Measurements from ENCODE around the gene ZNF276. TPM values are rescaled to one million over a fixed set of nuclear protein-coding genes. Genes with fewer than 3 reads are reported as not detected.
A peak's percentile ranks its signal among the peaks of the same experiment; 100 is the strongest.

ZNF276 gene
- polyA plus RNA-seq, 4 donors = 19.3 to 37.1 (median 28.2) TPM

DNA sequence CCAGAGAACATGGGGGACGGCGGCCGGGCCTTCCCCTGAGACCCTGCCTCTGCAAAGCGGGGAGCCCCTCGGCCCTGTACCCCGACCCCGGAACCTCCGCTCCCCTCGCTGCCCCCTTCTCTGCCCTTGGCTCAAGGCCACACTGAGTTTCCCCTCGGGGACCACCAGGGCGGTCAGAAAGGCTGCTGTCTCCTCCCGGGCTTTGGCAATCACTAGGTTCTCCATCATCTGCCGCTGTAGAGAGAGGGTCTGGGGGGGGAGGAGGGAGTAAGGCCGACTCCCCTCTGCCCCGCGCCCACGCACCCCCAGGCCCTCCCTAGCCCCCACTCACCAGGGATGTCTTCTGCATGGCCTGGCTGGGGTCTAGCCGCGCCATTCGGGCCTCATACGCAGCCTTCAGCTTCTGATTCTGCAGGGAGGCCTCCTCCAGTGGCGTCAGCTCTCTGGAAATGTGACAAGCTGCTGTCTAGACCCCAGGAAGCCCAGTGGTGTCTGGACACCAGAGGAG is 9.0 kb upstream of the ZNF276 start:
- Histone ChIP-seq H3K27ac (ENCODE audit: low read depth in 1 of 3, low read length in 2 of 3) (no peak overlapping the region), H3K4me3 (ENCODE audit: low read depth in 1 of 3, low read length in 3 of 3) (peak overlapping the region; percentile 12 to 55 (median 36)), H3K36me3 (ENCODE audit: control insufficient read depth in 3 of 3, insufficient read depth in 2 of 3, low read depth in 1 of 3, low read length in 3 of 3) (peaks cover 0 to 54% (median 0%) of the 10 kb centered on the region in 3 donors), H3K27me3 (ENCODE audit: control insufficient read depth in 3 of 3, insufficient read depth in 3 of 3, low read length in 3 of 3) (peaks cover 0 to 5% (median 0%) of the 10 kb centered on the region in 3 donors), H3K9me3 (ENCODE audit: control insufficient read depth in 2 of 2, insufficient read depth in 1 of 2, low read depth in 1 of 2, low read length in 1 of 2) (no peaks in the 10 kb centered on the region), H3K4me1 (ENCODE audit: control insufficient read depth in 3 of 3, insufficient read depth in 2 of 3, low read depth in 1 of 3, low read length in 2 of 3) (no peaks in the 10 kb centered on the region)
- DNase-seq (no peak), FAIRE-seq (no peak)
- 7 to 13% (median 11%) methylated on average over 21 to 22 of the region's 22 CpGs for WGBS, 3 donors

DNA sequence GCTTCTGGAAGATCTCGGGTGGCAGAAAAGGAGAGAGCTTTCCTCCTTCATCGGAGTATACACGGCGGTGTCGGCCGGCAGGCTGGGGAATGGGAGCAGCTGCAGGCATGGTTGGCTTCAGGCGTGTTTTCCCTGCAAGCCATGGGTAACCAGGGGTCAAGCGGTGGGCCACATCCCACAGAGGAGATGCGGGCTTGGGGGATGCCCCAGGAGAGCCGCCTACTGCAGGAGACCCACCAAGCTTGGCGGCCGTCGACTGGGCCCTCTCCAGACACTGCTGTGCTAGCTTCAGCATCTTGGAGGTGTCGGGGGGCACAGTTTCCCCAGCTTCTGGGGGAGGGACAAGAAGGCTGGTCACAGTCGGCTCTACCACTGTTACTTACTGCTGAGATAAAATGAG is 4.8 kb upstream of the ZNF276 start:
- Histone ChIP-seq H3K27me3 (ENCODE audit: control insufficient read depth in 3 of 3, insufficient read depth in 3 of 3, low read length in 3 of 3) (peaks cover 0 to 5% (median 0%) of the 10 kb centered on the region in 3 donors), H3K9me3 (ENCODE audit: control insufficient read depth in 2 of 2, insufficient read depth in 1 of 2, low read depth in 1 of 2, low read length in 1 of 2) (no peaks in the 10 kb centered on the region), H3K4me3 (ENCODE audit: low read depth in 1 of 3, low read length in 3 of 3) (no peak overlapping the region), H3K4me1 (ENCODE audit: control insufficient read depth in 3 of 3, insufficient read depth in 2 of 3, low read depth in 1 of 3, low read length in 2 of 3) (peaks cover 0 to 23% (median 4%) of the 10 kb centered on the region in 3 donors), H3K27ac (ENCODE audit: low read depth in 1 of 3, low read length in 2 of 3) (no peak overlapping the region), H3K36me3 (ENCODE audit: control insufficient read depth in 3 of 3, insufficient read depth in 2 of 3, low read depth in 1 of 3, low read length in 3 of 3) (peaks cover 0 to 39% (median 0%) of the 10 kb centered on the region in 3 donors)
- 92 to 94% (median 92%) methylated on average over 14 to 15 of the region's 15 CpGs for whole genome bisulfite sequencing, 3 donors
- DNase-seq (no peak), FAIRE-seq (no peak)

DNA sequence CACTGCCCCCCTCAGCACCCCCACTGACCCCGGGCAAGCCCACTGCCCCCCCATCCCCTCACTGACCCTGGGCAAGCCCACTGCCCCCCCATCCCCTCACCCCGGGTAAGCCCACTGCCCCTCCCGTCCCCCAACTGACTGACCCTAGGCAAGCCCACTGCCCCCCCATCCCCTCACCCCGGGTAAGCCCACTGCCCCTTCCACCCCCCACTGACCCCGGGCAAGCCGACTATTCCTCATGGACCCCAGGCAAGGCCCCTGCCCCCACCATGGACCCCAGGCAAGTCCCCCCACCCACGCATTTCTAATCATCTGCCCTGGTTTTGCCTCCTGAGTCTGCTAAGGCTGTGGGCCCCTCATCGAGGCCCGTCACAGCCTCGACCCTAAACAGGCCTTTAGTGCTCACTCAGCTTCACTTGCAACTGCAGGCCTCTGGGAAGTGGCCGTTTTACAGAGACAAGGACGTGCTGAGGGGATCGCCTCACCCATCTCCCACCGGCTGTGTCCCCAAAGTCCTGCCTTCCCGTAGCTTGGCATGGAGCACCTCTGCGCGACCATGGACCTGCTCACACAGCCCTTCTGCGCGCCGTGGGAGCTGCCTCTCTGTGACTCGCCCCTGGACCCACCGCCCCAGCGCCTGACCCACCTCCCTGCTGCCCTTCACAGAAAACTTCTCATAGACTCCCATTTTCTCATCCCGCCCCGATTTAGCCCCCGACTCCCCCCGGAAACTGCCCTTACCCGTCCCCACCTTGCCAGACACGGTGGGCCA is 4.2 kb upstream of the ZNF276 start:
- no peak overlapping the region for H3K27ac ChIP-seq (ENCODE audit: low read depth in 1 of 3, low read length in 2 of 3)
- H3K27me3 ChIP-seq (ENCODE audit: control insufficient read depth in 3 of 3, insufficient read depth in 3 of 3, low read length in 3 of 3) = peaks cover 0 to 3% (median 0%) of the 10 kb centered on the region in 3 donors
- FAIRE-seq (no peak), DNase-seq (no peak)
- H3K36me3 ChIP-seq (ENCODE audit: control insufficient read depth in 3 of 3, insufficient read depth in 2 of 3, low read depth in 1 of 3, low read length in 3 of 3) = peaks cover 0 to 39% (median 0%) of the 10 kb centered on the region in 3 donors
- H3K4me1 ChIP-seq (ENCODE audit: control insufficient read depth in 3 of 3, insufficient read depth in 2 of 3, low read depth in 1 of 3, low read length in 2 of 3) = peaks cover 0 to 23% (median 4%) of the 10 kb centered on the region in 3 donors
- H3K4me3 ChIP-seq (ENCODE audit: low read depth in 1 of 3, low read length in 3 of 3) = no peak overlapping the region
- H3K9me3 ChIP-seq (ENCODE audit: control insufficient read depth in 2 of 2, insufficient read depth in 1 of 2, low read depth in 1 of 2, low read length in 1 of 2) = no peaks in the 10 kb centered on the region
- WGBS, 3 donors = 86 to 89% (median 88%) methylated on average over 25 to 29 of the region's 29 CpGs

DNA sequence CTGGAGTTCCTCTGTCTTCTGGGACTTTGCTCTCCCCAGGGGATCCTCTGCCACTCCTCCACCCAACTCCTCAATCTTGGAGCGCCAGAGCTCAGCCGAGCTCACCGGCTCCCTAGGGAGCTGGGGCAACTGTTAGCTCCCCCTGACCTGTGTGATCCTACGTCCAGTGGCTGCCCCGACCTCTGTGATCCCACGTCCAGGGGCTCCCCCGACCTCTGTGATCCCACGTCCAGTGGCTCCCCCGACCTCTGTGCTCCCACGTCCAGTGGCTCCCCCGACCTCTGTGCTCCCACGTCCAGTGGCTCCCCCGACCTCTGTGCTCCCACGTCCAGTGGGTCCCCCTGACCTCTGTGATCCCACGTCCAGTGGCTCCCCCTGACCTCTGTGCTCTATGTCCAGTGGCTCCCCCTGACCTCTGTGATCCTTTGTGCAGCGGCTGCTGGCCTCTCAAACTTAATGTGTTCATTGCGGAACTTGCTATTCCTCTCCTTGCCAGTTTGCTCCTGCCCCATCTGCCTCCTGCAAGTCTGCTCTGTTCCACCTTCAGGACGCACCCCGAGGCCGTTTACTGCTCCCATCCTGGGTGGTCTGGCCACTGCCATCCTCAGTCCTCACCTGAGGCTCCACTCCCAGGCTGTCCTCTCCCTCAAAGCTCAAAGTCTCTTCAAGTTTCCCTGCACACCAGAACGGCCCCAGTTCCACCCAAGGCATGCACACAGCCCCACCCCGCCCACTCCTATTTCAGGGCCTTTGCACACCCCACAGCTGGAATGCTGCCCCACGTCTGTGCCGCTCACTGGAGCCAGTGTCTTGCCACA is 3.4 kb upstream of the ZNF276 start:
- peak in 1 of 2 donors; percentile 62 for DNase-seq
- 66 to 82% (median 75%) methylated on average over 24 of the region's 24 CpGs for WGBS, 3 donors
- Histone ChIP-seq H3K27ac (ENCODE audit: low read depth in 1 of 3, low read length in 2 of 3) (no peak overlapping the region), H3K27me3 (ENCODE audit: control insufficient read depth in 3 of 3, insufficient read depth in 3 of 3, low read length in 3 of 3) (no peaks in the 10 kb centered on the region), H3K4me1 (ENCODE audit: control insufficient read depth in 3 of 3, insufficient read depth in 2 of 3, low read depth in 1 of 3, low read length in 2 of 3) (peaks cover under 1 to 31% (median 4%) of the 10 kb centered on the region in 3 donors), H3K36me3 (ENCODE audit: control insufficient read depth in 3 of 3, insufficient read depth in 2 of 3, low read depth in 1 of 3, low read length in 3 of 3) (peaks cover 0 to 41% (median 0%) of the 10 kb centered on the region in 3 donors), H3K4me3 (ENCODE audit: low read depth in 1 of 3, low read length in 3 of 3) (no peak overlapping the region), H3K9me3 (ENCODE audit: control insufficient read depth in 2 of 2, insufficient read depth in 1 of 2, low read depth in 1 of 2, low read length in 1 of 2) (no peaks in the 10 kb centered on the region)
- FAIRE-seq = no peak

DNA sequence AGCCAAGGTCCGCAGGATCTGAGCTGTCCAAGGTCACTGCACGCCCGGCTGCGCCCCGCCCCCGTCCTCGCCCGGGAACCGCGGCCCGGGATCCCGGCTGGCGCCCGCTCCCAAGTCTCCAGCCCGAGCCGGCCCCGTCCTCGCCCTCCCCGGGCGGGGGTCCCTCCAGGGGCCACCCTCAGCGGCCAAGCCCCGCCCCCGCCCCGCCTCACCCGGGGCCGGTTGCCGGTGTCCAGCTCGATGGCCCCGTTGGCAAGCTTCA is 855 bp upstream of the ZNF276 start:
- peaks cover 3 to 55% (median 9%) of the 10 kb centered on the region in 3 donors for H3K36me3 ChIP-seq (ENCODE audit: control insufficient read depth in 3 of 3, insufficient read depth in 2 of 3, low read depth in 1 of 3, low read length in 3 of 3)
- H3K4me1 ChIP-seq (ENCODE audit: control insufficient read depth in 3 of 3, insufficient read depth in 2 of 3, low read depth in 1 of 3, low read length in 2 of 3) = peaks cover 8 to 44% (median 12%) of the 10 kb centered on the region in 3 donors
- peak; percentile 77 to 90 for DNase-seq
- WGBS, 3 donors = 0 to 1% (median 0%) methylated on average over 20 to 29 of the region's 29 CpGs
- H3K27me3 ChIP-seq (ENCODE audit: control insufficient read depth in 3 of 3, insufficient read depth in 3 of 3, low read length in 3 of 3) = no peaks in the 10 kb centered on the region
- no peak for FAIRE-seq
- H3K4me3 ChIP-seq (ENCODE audit: low read depth in 1 of 3, low read length in 3 of 3) = peak overlapping the region; percentile 66 to 87 (median 81)
- H3K27ac ChIP-seq (ENCODE audit: low read depth in 1 of 3, low read length in 2 of 3) = peak overlapping the region; percentile 91 to 97 (median 95)
- no peaks in the 10 kb centered on the region for H3K9me3 ChIP-seq (ENCODE audit: control insufficient read depth in 2 of 2, insufficient read depth in 1 of 2, low read depth in 1 of 2, low read length in 1 of 2)

DNA sequence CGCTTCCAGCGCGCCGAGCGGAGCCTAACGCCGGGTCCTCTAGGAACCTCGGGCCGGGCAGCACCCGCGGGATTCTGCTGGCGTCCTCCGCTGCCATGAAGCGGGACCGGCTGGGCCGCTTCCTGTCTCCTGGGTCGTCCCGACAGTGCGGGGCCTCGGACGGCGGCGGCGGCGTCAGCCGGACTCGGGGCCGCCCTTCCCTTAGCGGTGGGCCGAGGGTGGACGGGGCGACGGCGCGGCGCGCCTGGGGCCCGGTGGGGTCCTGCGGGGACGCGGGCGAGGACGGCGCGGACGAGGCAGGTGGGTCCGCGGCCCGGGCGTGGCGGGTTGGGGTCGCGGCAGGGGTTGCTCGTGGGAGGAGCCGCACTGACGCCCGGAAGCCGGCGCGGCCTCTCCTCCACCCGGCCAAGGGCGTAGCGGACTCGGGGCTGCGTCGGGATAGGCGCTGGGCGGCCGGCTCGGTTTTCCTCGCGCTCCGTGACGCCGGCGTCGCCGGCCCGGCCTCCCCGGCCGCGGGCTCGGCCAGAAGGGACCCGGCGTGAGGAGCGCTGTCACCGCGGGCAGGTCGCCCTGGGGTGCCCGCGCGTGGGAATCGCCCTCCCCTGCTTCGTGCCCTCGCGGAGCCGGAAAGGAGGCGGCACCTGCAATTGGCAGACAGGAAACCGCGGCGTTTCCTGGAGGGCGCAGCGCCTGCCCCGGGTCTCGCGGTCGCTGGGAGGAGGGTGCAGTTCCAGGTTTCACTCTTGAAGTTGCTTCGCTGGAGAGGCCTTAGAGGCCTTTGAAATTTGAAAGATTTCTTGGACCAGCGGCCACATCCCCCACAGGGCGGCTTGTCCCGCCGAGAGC is 432 bp downstream of the ZNF276 start:
- DNase-seq = peak; percentile 70 to 80
- peaks cover 8 to 44% (median 12%) of the 10 kb centered on the region in 3 donors for H3K4me1 ChIP-seq (ENCODE audit: control insufficient read depth in 3 of 3, insufficient read depth in 2 of 3, low read depth in 1 of 3, low read length in 2 of 3)
- H3K27me3 ChIP-seq (ENCODE audit: control insufficient read depth in 3 of 3, insufficient read depth in 3 of 3, low read length in 3 of 3) = no peaks in the 10 kb centered on the region
- H3K27ac ChIP-seq (ENCODE audit: low read depth in 1 of 3, low read length in 2 of 3) = peak overlapping the region; percentile 91 to 95 (median 94)
- peaks cover 7 to 56% (median 9%) of the 10 kb centered on the region in 3 donors for H3K36me3 ChIP-seq (ENCODE audit: control insufficient read depth in 3 of 3, insufficient read depth in 2 of 3, low read depth in 1 of 3, low read length in 3 of 3)
- no peak for FAIRE-seq
- H3K4me3 ChIP-seq (ENCODE audit: low read depth in 1 of 3, low read length in 3 of 3) = peak overlapping the region; percentile 66 to 87 (median 81)
- WGBS, 3 donors = 0 to 1% (median 1%) methylated on average over 52 to 112 of the region's 112 CpGs
- no peaks in the 10 kb centered on the region for H3K9me3 ChIP-seq (ENCODE audit: control insufficient read depth in 2 of 2, insufficient read depth in 1 of 2, low read depth in 1 of 2, low read length in 1 of 2)

DNA sequence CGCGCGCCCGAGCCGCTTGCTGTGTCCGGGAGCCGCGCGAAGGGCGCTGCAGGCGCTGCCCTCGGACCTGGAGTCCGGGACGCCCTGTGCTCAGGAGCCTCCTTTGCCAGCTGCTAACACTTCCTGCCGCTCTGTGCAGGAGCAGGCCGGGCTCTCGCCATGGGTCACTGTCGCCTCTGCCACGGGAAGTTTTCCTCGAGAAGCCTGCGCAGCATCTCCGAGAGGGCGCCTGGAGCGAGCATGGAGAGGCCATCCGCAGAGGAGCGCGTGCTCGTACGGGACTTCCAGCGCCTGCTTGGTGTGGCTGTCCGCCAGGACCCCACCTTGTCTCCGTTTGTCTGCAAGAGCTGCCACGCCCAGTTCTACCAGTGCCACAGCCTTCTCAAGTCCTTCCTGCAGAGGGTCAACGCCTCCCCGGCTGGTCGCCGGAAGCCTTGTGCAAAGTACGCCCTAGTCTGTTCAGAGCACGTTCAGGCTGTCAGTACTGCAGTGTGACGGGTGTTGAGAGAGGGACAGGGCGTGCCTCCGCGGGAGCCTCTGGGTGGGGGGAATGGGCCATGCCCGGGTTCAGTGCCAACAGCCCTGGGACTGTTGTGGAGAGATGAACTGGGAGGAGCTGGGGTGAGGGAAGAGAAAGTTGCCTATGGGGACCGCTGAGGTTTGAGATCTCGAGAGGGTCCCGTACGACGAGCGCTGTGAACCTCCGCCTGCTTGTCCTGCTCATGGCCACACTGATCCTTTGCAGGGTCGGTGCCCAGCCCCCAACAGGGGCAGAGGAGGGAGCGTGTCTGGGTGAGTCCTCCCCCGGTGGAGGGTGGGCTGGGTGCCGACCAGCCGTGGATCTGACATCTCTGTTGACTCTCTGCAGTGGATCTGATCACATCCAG is 1.3 kb downstream of the ZNF276 start:
- Histone ChIP-seq H3K4me1 (ENCODE audit: control insufficient read depth in 3 of 3, insufficient read depth in 2 of 3, low read depth in 1 of 3, low read length in 2 of 3) (peaks cover 8 to 42% (median 12%) of the 10 kb centered on the region in 3 donors), H3K9me3 (ENCODE audit: control insufficient read depth in 2 of 2, insufficient read depth in 1 of 2, low read depth in 1 of 2, low read length in 1 of 2) (no peaks in the 10 kb centered on the region), H3K4me3 (ENCODE audit: low read depth in 1 of 3, low read length in 3 of 3) (peak overlapping the region; percentile 66 to 87 (median 81)), H3K27ac (ENCODE audit: low read depth in 1 of 3, low read length in 2 of 3) (peak overlapping the region; percentile 91 to 95 (median 94)), H3K27me3 (ENCODE audit: control insufficient read depth in 3 of 3, insufficient read depth in 3 of 3, low read length in 3 of 3) (no peaks in the 10 kb centered on the region), H3K36me3 (ENCODE audit: control insufficient read depth in 3 of 3, insufficient read depth in 2 of 3, low read depth in 1 of 3, low read length in 3 of 3) (peaks cover 13 to 59% (median 15%) of the 10 kb centered on the region in 3 donors)
- DNase-seq (peak; percentile 87 to 97), FAIRE-seq (no peak)
- 11 to 23% (median 18%) methylated on average over 47 to 56 of the region's 56 CpGs for WGBS, 3 donors
